IMR-90 (cell line): ENCODE data around the gene RGP1. TPM values are rescaled to one million over a fixed set of nuclear protein-coding genes. Genes with fewer than 3 reads are reported as not detected.

ENCODE experiments used
- ATAC-seq: fragments of 200-7000 bp; cut with Tn5 transposase; 2 replicates; pipeline ENCODE4 v1.9.1; 2020; ENCODE audit warnings: low read depth, mild to moderate bottlenecking, moderate library complexity
- BruUV-seq: library from RNA; stranded (reverse); fragments of 400-500 nt; replicated peaks from 2 replicates; lab custom pipeline; 2021; lab: Mats Ljungman, UMichigan
- CTCF ChIA-PET: fragments of 300-600 bp; formaldehyde crosslinking; extraction: SDS; loops from one replicate; lab custom pipeline; 2021; ENCODE audit warnings: antibody characterized with exemption; lab: Yijun Ruan, JAX
- POLR2A ChIA-PET: fragments of 300-600 bp; sonication (Branson Sonifier 250); formaldehyde crosslinking; loops from one replicate; lab custom pipeline; 2022; ENCODE audit warnings: antibody characterized with exemption; ENCODE audit not compliant: unreplicated experiment; lab: Charles Lee
- DNase-seq: peaks from one replicate; pipeline ENCODE4 v3.0.0; 2013
- H2AFZ ChIP-seq: replicated peaks from 2 replicates; pipeline ENCODE3; 2013; ENCODE audit warnings: low read length, mild to moderate bottlenecking; ENCODE audit not compliant: poor library complexity
- H2AK5ac ChIP-seq: 2 replicates; pipeline ENCODE4 v1.6.1; 2013; ENCODE audit warnings: low read depth, low read length, inconsistent platforms
- H2AK9ac ChIP-seq: replicated peaks from 2 replicates; pipeline ENCODE3; 2013; ENCODE audit warnings: mild to moderate bottlenecking, low read depth, low read length, moderate library complexity; ENCODE audit not compliant: poor library complexity
- H2BK120ac ChIP-seq: 2 replicates; pipeline ENCODE4 v1.6.1; 2013; ENCODE audit warnings: low read depth, low read length, inconsistent platforms
- H2BK15ac ChIP-seq: 3 replicates; pipeline ENCODE4 v1.6.1; 2013; ENCODE audit warnings: low read depth, low read length, inconsistent platforms
- H2BK20ac ChIP-seq: 2 replicates; pipeline ENCODE4 v1.6.1; 2013; ENCODE audit warnings: low read depth, mild to moderate bottlenecking, inconsistent platforms, low read length, moderate library complexity
- H2BK5ac ChIP-seq: 2 replicates; pipeline ENCODE4 v1.6.1; 2013; ENCODE audit warnings: mild to moderate bottlenecking, low read depth, low read length, inconsistent platforms; ENCODE audit not compliant: poor library complexity, severe bottlenecking
- H3K14ac ChIP-seq: replicated peaks from 2 replicates; pipeline ENCODE4 v1.6.1; 2013; ENCODE audit warnings: low read depth, low read length, inconsistent platforms
- H3K18ac ChIP-seq: 2 replicates; pipeline ENCODE4 v1.6.1; 2013; ENCODE audit warnings: low read depth, low read length, control low read depth
- H3K23ac ChIP-seq: 2 replicates; pipeline ENCODE4 v1.6.1; 2013; ENCODE audit warnings: low read depth, low read length, inconsistent platforms
- H3K27ac ChIP-seq: 2 replicates; pipeline ENCODE4 v1.5.1; 2013; ENCODE audit warnings: mild to moderate bottlenecking, control low read depth, low read length; ENCODE audit not compliant: insufficient read depth
- H3K27me3 ChIP-seq: 2 replicates; pipeline ENCODE4 v1.6.1; 2013; ENCODE audit warnings: low read length; ENCODE audit not compliant: control insufficient read depth, insufficient read depth
- H3K36me3 ChIP-seq: 2 replicates; pipeline ENCODE4 v1.6.1; 2013; ENCODE audit warnings: low read length, mixed read lengths; ENCODE audit not compliant: control insufficient read depth, insufficient read depth
- H3K4ac ChIP-seq: 2 replicates; pipeline ENCODE4 v1.6.1; 2013; ENCODE audit warnings: low read depth, low read length, inconsistent platforms
- H3K4me1 ChIP-seq: 2 replicates; pipeline ENCODE4 v1.6.1; 2013; ENCODE audit warnings: low read length, mixed read lengths; ENCODE audit not compliant: control insufficient read depth, insufficient read depth
- H3K4me2 ChIP-seq: 2 replicates; pipeline ENCODE4 v1.6.1; 2013; ENCODE audit warnings: low read depth, mild to moderate bottlenecking, control low read depth, low read length, moderate library complexity
- H3K4me3 ChIP-seq: 2 replicates; pipeline ENCODE4 v1.5.1; 2013; ENCODE audit warnings: low read depth, mild to moderate bottlenecking, control low read depth, low read length, moderate library complexity; ENCODE audit not compliant: insufficient read depth
- H3K56ac ChIP-seq: 2 replicates; pipeline ENCODE4 v1.6.1; 2013; ENCODE audit warnings: low read length, inconsistent platforms; ENCODE audit not compliant: insufficient read depth; ENCODE audit errors: extremely low read depth
- H3K79me1 ChIP-seq, 2 experiments: 2 replicates each; pipeline ENCODE4 v1.6.1; 2013; ENCODE audit warnings: low read length in 2 of 2, inconsistent platforms in 1 of 2, low read depth in 1 of 2
- H3K9ac ChIP-seq: 2 replicates; pipeline ENCODE4 v1.6.1; 2013; ENCODE audit warnings: low read depth, low read length, control low read depth
- H3K9me1 ChIP-seq: 2 replicates; pipeline ENCODE4 v1.6.1; 2013; ENCODE audit warnings: low read length, inconsistent platforms; ENCODE audit not compliant: insufficient read depth
- H3K9me3 ChIP-seq: 2 replicates; pipeline ENCODE4 v1.6.1; 2013; ENCODE audit warnings: low read length; ENCODE audit not compliant: control insufficient read depth, insufficient read depth
- H4K20me1 ChIP-seq: 2 replicates; pipeline ENCODE4 v1.6.1; 2013; ENCODE audit warnings: low read length, inconsistent platforms; ENCODE audit not compliant: insufficient read depth
- H4K5ac ChIP-seq: 2 replicates; pipeline ENCODE4 v1.6.1; 2013; ENCODE audit warnings: mild to moderate bottlenecking, low read depth, low read length, control low read depth
- H4K8ac ChIP-seq, 2 experiments: 2 replicates each; pipeline ENCODE4 v1.6.1; 2013; ENCODE audit warnings: low read depth in 2 of 2, low read length in 2 of 2, control low read depth in 1 of 2, inconsistent platforms in 1 of 2
- H4K91ac ChIP-seq: 2 replicates; pipeline ENCODE4 v1.6.1; 2013; ENCODE audit warnings: low read depth, low read length, inconsistent platforms; ENCODE audit not compliant: insufficient read depth
- CEBPB ChIP-seq: IDR thresholded peaks from 2 replicates; pipeline ENCODE4 v1.6.1; 2012; ENCODE audit warnings: low read depth, low read length, improper control_type of control experiment
- ELK1 ChIP-seq: fragments of 150-350 bp; IDR thresholded peaks from 2 replicates; pipeline ENCODE4 v1.6.1; 2016; ENCODE audit warnings: low read depth, mild to moderate bottlenecking, low read length, moderate library complexity, borderline replicate concordance
- MAZ ChIP-seq: IDR thresholded peaks from 2 replicates; pipeline ENCODE4 v1.6.1; 2012; ENCODE audit warnings: low read depth, mild to moderate bottlenecking, low read length, improper control_type of control experiment, moderate library complexity, borderline replicate concordance
- WGBS, 2 experiments: methylation state at CpG; one replicate each; pipeline versions ENCODE4 v1.1.5 to v1.1.7; 2013; ENCODE audit warnings: missing lambda C conversion rate in 2 of 2; ENCODE audit not compliant: insufficient read length in 1 of 2; ENCODE audit errors: extremely low coverage in 2 of 2; 5-methylcytosine and 5-hydroxymethylcytosine counted together
- dilution Hi-C: fragments of 300-500 bp; cut with HindIII; formaldehyde crosslinking; loops from one replicate; pipeline ENCODE4 v1.14.3; 2018; ENCODE audit warnings: low sequenced_read_pairs; ENCODE audit not compliant: unreplicated experiment
- in situ Hi-C: fragments of 300-500 bp; cut with MboI; formaldehyde crosslinking; loops from 3 replicates; pipeline ENCODE4 v1.14.3; 2019; ENCODE audit warnings: low sequenced_read_pairs, inconsistent platforms, mixed read lengths
- intact Hi-C: fragments of 100-400 bp; cut with micrococcal nuclease; formaldehyde crosslinking; loops from 2 replicates; pipeline ENCODE4 v1.10.0; 2022
- polyA plus RNA-seq, 3 experiments: library from polyadenylated mRNA; depleted of rRNA; stranded (reverse); fragments of >200 nt; gene quantifications; 2 replicates each; pipeline ENCODE4 v1.2.3, GENCODE V29; 2012; ENCODE audit warnings: low replicate concordance in 1 of 3
- total RNA-seq: library from RNA; depleted of rRNA; stranded (reverse); fragments of >200 nt; gene quantifications from 2 replicates; pipeline ENCODE4 v1.2.3, GENCODE V29; 2012

The RGP1 gene
- total and polyA plus RNA-seq, 2 of the 4 experiments (the other 2 are of a cell fraction): 10.2 to 14.3 TPM

DNA sequence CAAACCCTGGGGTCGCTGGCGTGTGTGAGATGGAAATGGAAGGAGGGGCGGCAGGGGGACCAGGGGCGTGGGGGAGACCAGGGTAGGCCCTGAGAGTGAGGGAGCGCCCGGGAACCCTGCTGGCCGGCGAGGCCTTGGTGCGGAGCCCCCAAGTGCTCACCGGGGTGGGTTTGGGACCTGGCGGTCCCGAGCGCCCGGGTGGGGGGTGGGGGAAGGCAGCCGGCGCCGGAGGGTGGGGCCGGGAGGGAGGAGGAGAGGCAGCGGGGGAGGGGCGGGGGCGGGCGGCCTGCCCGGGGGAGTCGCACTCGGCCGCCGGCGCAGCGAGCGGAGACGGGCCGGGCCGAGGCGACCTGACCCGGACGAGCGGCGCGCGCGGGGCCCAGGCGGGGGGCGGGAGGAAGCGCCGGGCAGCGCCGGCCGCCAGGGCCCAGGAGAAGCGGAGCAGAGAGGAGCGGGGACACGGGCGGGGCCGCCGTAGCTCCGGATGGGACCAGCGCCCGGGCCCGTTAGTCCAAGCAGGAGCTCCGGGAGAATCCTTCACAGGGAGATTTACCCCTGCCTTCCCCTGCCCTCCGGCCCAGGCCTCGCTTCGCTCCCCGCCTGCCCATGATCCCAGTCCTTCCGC is 42.3 kb downstream of the RGP1 start, which contains the start of gene NPR2:
Gene NPR2, plus strand, starts transcription at position 295 of the 625 bp plus-strand sequence. CDS start 818 bp downstream, outside the sequence.
- H3K36me3 ChIP-seq: no peaks in the 10 kb centered on the region
- in situ Hi-C loops: no loop called here
- dilution Hi-C loops: no loop called here
- H4K8ac ChIP-seq: peak within 1 kb of the TSS; percentile 96 to 99
- H3K9me3 ChIP-seq: no peaks in the 10 kb centered on the region
- peak within 1 kb of the TSS; percentile 90 for H3K9ac ChIP-seq
- H3K27ac ChIP-seq: peak within 1 kb of the TSS; percentile 89
- intact Hi-C loops: loop anchor here (2.0 kb wide), 1 partner anchor 21 kb away; the partner anchor contains the start of gene SPAG8
- peak within 1 kb of the TSS; percentile 82 for H4K91ac ChIP-seq
- ChIA-PET CTCF (interaction anchor here (0.6 to 2.1 kb wide), 4 partner anchors 21 to 131 kb away, joined by 3 to 25 read pairs (median 4); partner anchors contain the start of gene SPAG8), POLR2A (interaction anchor here (0.7 kb wide), 1 partner anchor 10 kb away, joined by 3 read pairs; no protein-coding TSS in a partner anchor)
- H3K79me1 ChIP-seq: peaks cover 27 to 47% of the 10 kb centered on the region in 2 experiments
- H3K4me3 ChIP-seq: peak within 1 kb of the TSS; percentile 89
- H2BK20ac ChIP-seq: peak within 1 kb of the TSS; percentile 68
- peak within 1 kb of the TSS; percentile 61; the same call in 1 of the 2 replicates for H3K56ac ChIP-seq
- peaks cover 34% of the 10 kb centered on the region for H3K9me1 ChIP-seq
- TF ChIP-seq ELK1: no peak
- TF ChIP-seq CEBPB: no peak
- 0 out of 2 replicates have a peak, but pooled peaks have one; percentile 41 for TF ChIP-seq MAZ
- no peaks in the 10 kb centered on the region for H3K27me3 ChIP-seq
- H3K4ac ChIP-seq: peak within 1 kb of the TSS; percentile 99
- peak within 1 kb of the TSS; percentile 75 for H2AK5ac ChIP-seq
- H2BK120ac ChIP-seq: peak within 1 kb of the TSS; percentile 79
- H3K14ac ChIP-seq: peak within 1 kb of the TSS; percentile 90
- peak within 1 kb of the TSS; percentile 69 for H2BK5ac ChIP-seq
- H4K5ac ChIP-seq: peak within 1 kb of the TSS; percentile 100
- H3K23ac ChIP-seq: peak within 1 kb of the TSS; percentile 91
- H3K18ac ChIP-seq: peak within 1 kb of the TSS; percentile 97
- H4K20me1 ChIP-seq: no peaks in the 10 kb centered on the region
- peak within 1 kb of the TSS; percentile 98 for H3K4me2 ChIP-seq
- peak within 1 kb of the TSS; percentile 64; the same call in 2 of the 3 replicates for H2BK15ac ChIP-seq
- no TSS peak for BruUV-seq
- WGBS, 2 experiments: 3% methylated on average over 28 of the region's 64 CpGs; no CpG with 5 or more reads in 1 of the 2 experiments
- peak within 1 kb of the TSS; percentile 97 for H2AK9ac ChIP-seq
- H2AFZ ChIP-seq: peak within 1 kb of the TSS; percentile 93
- ATAC-seq (peak; percentile 70), DNase-seq (peak; percentile 9)
- peaks cover 28% of the 10 kb centered on the region for H3K4me1 ChIP-seq
